Measurements from ENCODE around the gene PCDHA8. TPM values are rescaled to one million over a fixed set of nuclear protein-coding genes. Genes with fewer than 3 reads are reported as not detected.
"Not testable (repeated sequence)": the region's sequence is repeated elsewhere in the genome, so short reads cannot be mapped to it uniquely, and the experiment has no call there.

Gene PCDHA8
- total RNA-seq, 1 donor from 2014 or later, result 0.49 TPM

DNA sequence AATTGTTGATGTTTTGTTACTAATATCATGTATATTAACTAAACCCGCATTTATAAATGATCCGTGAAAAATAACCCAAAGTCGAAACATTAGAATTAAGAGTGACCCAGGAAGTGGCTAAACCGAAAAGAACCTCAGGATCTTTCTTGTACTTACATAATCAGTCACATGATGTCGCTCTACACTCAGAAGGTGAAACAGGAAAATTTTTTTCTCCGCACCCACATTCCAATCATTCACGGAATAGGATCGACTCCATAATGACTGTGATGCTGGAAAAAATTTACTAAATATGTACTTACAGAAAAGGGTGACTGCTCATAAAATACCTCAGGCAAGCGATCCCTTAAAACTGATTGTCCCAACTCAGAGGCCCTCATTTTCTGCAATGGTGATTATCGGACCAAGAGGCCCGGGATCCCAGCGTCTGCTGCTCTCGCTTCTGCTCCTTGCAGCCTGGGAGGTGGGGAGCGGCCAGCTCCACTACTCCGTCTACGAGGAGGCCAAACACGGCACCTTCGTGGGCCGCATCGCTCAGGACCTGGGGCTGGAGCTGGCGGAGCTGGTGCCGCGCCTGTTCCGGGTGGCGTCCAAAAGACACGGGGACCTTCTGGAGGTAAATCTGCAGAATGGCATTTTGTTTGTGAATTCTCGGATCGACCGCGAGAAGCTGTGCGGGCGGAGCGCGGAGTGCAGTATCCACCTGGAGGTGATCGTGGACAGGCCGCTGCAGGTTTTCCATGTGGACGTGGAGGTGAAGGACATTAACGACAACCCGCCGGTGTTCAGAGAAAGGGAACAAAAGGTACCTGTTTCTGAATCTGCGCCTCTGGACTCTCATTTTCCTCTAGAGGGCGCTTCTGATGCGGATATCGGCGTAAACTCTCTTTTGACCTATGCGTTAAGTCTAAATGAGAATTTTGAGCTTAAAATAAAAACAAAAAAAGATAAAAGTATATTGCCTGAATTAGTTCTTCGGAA is 34.4 kb downstream of the PCDHA8 start, which contains the start of gene PCDHA12:
TSS of gene PCDHA12 (plus strand) at position 224 of the 981 bp plus-strand sequence. CDS start at position 389, 165 bp downstream.
- DNase-seq (no peak), ATAC-seq (peak; percentile 78)
- no peaks in the 10 kb centered on the region for H3K4me1 ChIP-seq
- H3K27me3 ChIP-seq, result peaks cover 12% of the 10 kb centered on the region
- no peak within 1 kb of the TSS for H3K27ac ChIP-seq
- no peaks in the 10 kb centered on the region for H3K9me3 ChIP-seq
- peak within 1 kb of the TSS; percentile 26 for H3K4me3 ChIP-seq
- TF ChIP-seq, protein P1, sequence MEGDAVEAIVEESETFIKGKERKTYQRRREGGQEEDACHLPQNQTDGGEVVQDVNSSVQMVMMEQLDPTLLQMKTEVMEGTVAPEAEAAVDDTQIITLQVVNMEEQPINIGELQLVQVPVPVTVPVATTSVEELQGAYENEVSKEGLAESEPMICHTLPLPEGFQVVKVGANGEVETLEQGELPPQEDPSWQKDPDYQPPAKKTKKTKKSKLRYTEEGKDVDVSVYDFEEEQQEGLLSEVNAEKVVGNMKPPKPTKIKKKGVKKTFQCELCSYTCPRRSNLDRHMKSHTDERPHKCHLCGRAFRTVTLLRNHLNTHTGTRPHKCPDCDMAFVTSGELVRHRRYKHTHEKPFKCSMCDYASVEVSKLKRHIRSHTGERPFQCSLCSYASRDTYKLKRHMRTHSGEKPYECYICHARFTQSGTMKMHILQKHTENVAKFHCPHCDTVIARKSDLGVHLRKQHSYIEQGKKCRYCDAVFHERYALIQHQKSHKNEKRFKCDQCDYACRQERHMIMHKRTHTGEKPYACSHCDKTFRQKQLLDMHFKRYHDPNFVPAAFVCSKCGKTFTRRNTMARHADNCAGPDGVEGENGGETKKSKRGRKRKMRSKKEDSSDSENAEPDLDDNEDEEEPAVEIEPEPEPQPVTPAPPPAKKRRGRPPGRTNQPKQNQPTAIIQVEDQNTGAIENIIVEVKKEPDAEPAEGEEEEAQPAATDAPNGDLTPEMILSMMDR (IDR thresholded peaks at IDR 0.05), result peak; percentile 20
- intact Hi-C loops (cut with DNase I), result loop anchor here (10.0 kb wide), 1 partner anchor 169 kb away; no protein-coding TSS in a partner anchor
- H3K36me3 ChIP-seq, result no peaks in the 10 kb centered on the region

DNA sequence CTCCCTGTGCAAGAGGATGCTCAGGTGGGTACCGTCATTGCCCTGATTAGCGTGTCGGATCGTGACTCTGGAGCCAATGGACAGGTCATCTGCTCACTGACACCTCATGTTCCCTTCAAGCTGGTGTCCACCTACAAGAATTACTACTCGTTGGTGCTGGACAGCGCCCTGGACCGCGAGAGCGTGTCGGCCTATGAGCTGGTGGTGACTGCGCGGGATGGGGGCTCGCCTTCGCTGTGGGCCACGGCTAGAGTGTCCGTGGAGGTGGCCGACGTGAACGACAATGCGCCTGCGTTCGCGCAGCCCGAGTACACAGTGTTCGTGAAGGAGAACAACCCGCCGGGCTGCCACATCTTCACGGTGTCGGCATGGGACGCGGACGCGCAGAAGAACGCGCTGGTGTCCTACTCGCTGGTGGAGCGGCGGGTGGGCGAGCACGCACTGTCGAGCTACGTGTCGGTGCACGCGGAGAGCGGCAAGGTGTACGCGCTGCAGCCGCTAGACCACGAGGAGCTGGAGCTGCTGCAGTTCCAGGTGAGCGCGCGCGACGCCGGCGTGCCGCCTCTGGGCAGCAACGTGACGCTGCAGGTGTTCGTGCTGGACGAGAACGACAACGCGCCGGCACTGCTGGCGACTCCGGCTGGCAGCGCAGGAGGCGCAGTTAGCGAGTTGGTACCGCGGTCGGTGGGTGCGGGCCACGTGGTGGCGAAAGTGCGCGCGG is 35.7 kb downstream of the PCDHA8 start:
- not testable (repeated sequence) for DNase-seq, H3K36me3 ChIP-seq, H3K9me3 ChIP-seq, H3K27ac ChIP-seq, H3K4me1 ChIP-seq, ATAC-seq, H3K4me3 ChIP-seq
- peaks cover 12% of the 10 kb centered on the region for H3K27me3 ChIP-seq
- intact Hi-C loops (cut with DNase I), result loop anchor here (10.0 kb wide), 1 partner anchor 168 kb away; no protein-coding TSS in a partner anchor

DNA sequence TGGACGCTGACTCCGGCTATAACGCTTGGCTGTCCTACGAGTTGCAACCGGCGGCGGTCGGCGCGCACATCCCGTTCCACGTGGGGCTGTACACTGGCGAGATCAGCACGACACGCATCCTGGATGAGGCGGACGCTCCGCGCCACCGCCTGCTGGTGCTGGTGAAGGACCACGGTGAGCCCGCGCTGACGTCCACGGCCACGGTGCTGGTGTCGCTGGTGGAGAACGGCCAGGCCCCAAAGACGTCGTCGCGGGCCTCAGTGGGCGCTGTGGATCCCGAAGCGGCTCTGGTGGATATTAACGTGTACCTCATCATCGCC is 36.2 kb downstream of the PCDHA8 start:
- intact Hi-C loops (cut with DNase I), result loop anchor here (10.0 kb wide), 1 partner anchor 168 kb away; no protein-coding TSS in a partner anchor
- Histone ChIP-seq H3K4me1 (no peaks in the 10 kb centered on the region), H3K9me3 (no peaks in the 10 kb centered on the region), H3K4me3 (no peak overlapping the region), H3K27ac (no peak overlapping the region), H3K27me3 (peaks cover 12% of the 10 kb centered on the region), H3K36me3 (no peaks in the 10 kb centered on the region)
- no peak for DNase-seq
- ATAC-seq, result peak; percentile 40
- TF ChIP-seq, protein P1 (IDR thresholded peaks at IDR 0.05), result no peak

DNA sequence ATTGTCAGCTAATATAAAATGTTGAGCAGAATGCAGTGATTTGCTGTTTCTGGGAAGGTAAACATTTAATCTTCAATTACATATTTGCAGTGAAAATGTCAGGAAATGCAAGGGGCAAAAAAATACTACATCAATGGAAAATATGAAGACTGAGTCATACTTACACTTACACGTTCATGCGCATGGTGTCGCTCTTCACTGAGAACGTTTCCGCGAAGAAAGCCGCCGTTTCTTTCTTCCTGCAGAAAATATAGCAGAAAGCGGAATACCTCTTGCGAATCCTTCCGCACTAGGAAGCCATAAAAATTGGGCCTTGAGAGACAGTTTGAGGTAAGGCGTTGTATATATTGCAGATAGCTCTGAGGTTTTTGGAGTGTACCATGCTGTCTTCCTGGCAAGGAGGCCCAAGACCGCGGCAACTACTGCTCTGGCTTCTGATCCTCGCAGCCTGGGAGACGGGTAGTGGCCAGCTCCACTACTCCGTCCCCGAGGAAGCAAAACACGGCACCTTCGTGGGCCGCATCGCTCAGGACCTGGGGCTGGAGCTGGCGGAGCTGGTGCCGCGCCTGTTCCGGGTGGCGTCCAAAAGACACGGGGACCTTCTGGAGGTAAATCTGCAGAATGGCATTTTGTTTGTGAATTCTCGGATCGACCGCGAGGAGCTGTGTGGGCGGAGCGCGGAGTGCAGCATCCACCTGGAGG is 41.1 kb downstream of the PCDHA8 start, which contains the start of gene PCDHA13:
TSS of gene PCDHA13 (plus strand) at position 236 of the 702 bp plus-strand sequence. CDS start at position 381, 145 bp downstream.
- no peaks in the 10 kb centered on the region for H3K9me3 ChIP-seq
- no peaks in the 10 kb centered on the region for H3K36me3 ChIP-seq
- peak; percentile 59 for DNase-seq
- peak within 1 kb of the TSS; percentile 37 for H3K4me3 ChIP-seq
- no peaks in the 10 kb centered on the region for H3K27me3 ChIP-seq
- peak; percentile 76 for ATAC-seq
- intact Hi-C loops (cut with DNase I), result no loop called here
- no peaks in the 10 kb centered on the region for H3K4me1 ChIP-seq
- H3K27ac ChIP-seq, result no peak within 1 kb of the TSS
- TF ChIP-seq, protein P1 (IDR thresholded peaks at IDR 0.05), result peak; percentile 51

DNA sequence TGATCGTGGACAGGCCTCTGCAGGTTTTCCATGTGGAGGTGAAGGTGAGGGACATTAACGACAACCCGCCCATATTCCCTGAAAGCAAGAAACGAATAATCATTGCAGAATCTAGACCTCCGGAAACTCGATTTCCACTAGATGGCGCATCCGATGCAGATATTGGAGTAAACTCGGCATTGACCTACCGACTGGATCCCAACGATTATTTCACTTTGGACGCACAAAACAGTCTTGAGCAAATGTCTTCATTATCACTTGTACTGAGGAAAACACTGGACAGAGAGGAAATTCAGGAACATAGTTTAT is 41.6 kb downstream of the PCDHA8 start:
- peak; percentile 62 for ATAC-seq
- Histone ChIP-seq H3K9me3 (no peaks in the 10 kb centered on the region), H3K4me1 (no peaks in the 10 kb centered on the region), H3K27ac (no peak overlapping the region), H3K27me3 (no peaks in the 10 kb centered on the region), H3K4me3 (peak overlapping the region; percentile 37), H3K36me3 (no peaks in the 10 kb centered on the region)
- intact Hi-C loops (cut with DNase I), result no loop called here
- no peak for DNase-seq
- TF ChIP-seq, protein P1 (IDR thresholded peaks at IDR 0.05), result no peak
